ENCODE results near the gene REEP1.

- TF ChIP-seq, protein P1, sequence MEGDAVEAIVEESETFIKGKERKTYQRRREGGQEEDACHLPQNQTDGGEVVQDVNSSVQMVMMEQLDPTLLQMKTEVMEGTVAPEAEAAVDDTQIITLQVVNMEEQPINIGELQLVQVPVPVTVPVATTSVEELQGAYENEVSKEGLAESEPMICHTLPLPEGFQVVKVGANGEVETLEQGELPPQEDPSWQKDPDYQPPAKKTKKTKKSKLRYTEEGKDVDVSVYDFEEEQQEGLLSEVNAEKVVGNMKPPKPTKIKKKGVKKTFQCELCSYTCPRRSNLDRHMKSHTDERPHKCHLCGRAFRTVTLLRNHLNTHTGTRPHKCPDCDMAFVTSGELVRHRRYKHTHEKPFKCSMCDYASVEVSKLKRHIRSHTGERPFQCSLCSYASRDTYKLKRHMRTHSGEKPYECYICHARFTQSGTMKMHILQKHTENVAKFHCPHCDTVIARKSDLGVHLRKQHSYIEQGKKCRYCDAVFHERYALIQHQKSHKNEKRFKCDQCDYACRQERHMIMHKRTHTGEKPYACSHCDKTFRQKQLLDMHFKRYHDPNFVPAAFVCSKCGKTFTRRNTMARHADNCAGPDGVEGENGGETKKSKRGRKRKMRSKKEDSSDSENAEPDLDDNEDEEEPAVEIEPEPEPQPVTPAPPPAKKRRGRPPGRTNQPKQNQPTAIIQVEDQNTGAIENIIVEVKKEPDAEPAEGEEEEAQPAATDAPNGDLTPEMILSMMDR (IDR thresholded peaks at IDR 0.05): no peak
- TF ChIP-seq POLR2A (IDR thresholded peaks at IDR 0.05): no peak
Measured at GRCh38 chr2:86239326-86239725, 98.1 kb downstream of the REEP1 start.
